Fibroblast of pulmonary artery (primary cell): ENCODE results near the gene PACS2.

Experiments used
- DNase-seq: peaks from one replicate; pipeline ENCODE4 v3.0.0-alpha.2; 2010; ENCODE audit warnings: low read depth
- H3K4me3 ChIP-seq: replicated peaks from 2 replicates; pipeline ENCODE4 v1.5.1; 2011; ENCODE audit warnings: low read depth, mild to moderate bottlenecking, control low read depth, low read length, moderate library complexity
- TF ChIP-seq, protein P1 (sequence below): IDR thresholded peaks from 2 replicates; pipeline ENCODE4 v1.5.1; 2011; ENCODE audit warnings: mild to moderate bottlenecking, control low read depth, low read length, inconsistent platforms; ENCODE audit errors: missing control alignments

Gene PACS2

DNA sequence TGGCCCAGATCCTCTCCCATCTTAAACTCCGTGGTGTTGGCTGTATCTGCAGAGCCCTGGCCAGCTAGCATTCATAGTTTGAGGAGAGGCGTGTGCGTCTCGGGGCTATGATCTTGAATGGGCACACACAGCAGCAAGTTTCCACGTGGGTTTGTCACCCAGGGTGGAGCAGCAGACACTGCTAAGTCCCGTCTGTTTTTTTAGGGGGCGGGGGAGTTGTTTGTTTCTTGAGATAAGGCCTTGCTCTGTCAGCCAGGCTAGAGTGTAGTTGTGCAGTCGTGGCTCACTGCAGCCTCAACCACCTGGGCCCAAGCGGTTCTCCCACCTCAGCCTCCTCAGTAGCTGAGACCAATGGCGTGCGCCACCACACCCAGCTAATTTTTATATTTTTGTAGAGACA, 63.7 kb downstream of the PACS2 start:
- TF ChIP-seq, protein P1, sequence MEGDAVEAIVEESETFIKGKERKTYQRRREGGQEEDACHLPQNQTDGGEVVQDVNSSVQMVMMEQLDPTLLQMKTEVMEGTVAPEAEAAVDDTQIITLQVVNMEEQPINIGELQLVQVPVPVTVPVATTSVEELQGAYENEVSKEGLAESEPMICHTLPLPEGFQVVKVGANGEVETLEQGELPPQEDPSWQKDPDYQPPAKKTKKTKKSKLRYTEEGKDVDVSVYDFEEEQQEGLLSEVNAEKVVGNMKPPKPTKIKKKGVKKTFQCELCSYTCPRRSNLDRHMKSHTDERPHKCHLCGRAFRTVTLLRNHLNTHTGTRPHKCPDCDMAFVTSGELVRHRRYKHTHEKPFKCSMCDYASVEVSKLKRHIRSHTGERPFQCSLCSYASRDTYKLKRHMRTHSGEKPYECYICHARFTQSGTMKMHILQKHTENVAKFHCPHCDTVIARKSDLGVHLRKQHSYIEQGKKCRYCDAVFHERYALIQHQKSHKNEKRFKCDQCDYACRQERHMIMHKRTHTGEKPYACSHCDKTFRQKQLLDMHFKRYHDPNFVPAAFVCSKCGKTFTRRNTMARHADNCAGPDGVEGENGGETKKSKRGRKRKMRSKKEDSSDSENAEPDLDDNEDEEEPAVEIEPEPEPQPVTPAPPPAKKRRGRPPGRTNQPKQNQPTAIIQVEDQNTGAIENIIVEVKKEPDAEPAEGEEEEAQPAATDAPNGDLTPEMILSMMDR, result no peak
- DNase-seq, result no peak
- no peak overlapping the region for H3K4me3 ChIP-seq

DNA sequence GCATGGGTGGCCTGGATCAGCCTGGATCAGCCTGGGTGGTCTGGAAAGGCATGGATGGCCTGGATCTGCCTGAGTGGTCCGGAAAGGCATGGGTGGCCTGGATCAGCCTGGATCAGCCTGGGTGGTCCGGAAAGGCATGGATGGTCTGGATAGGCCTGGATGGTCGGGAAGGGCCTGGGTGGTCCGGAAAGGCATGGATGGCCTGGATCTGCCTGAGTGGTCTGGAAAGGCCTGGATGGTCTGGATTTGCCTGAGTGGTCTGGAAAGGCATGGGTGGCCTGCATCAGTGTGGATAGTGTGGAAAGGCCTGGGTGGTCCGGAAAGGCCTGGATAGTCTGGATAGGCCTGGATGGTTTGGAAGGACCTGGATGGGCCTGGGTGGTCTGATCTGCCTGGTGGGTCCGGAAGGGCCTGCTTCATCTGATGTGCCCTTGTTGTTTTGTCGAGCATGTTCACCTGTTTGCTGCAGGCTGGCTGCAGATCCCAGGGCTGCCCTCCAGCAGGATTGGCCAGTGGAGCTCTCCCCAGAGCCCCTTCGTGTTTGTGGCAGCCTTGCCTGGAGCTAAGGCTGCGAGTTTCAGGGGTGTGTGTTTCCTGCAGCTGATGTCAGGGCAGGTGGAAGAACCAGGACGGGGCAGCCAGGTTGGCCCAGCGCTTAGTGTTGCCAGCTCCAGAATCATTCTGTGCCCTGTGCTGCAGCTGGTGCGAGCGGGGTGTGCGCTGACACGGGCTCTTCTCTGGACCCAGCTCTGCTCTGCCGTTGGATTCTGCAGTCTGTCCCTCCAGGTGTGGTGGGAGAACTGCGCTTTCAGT, 64.5 kb downstream of the PACS2 start:
- no peak for DNase-seq
- H3K4me3 ChIP-seq, result no peak overlapping the region
- TF ChIP-seq, protein P1, result no peak

- no peak for DNase-seq
- TF ChIP-seq, protein P1, result no peak
- H3K4me3 ChIP-seq, result no peak overlapping the region
Observed at GRCh38 chr14:105379946-105380345, 65.4 kb downstream of the PACS2 start.

DNA sequence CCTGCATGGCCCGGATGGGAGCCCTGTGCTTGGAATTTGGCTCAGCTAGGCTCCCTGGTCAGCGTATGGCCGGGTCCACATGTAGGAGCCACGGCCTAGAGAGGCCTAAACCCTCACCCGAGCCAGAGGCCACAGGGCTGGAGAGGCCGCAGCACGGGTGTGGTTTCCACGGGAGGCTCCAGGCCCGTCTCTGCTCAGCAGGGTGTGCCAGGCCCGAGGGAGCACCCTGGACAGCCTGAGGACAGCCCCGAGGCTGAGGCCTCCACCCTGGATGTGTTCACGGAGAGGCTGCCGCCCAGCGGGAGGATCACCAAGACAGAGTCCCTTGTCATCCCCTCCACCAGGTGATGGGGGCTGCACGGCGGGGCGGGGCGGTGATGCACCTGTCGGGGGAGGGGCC, 66.2 kb downstream of the PACS2 start:
- no peak overlapping the region for H3K4me3 ChIP-seq
- TF ChIP-seq, protein P1, result no peak
- DNase-seq, result no peak

GRCh38 chr14:105381446-105382342, 67.1 kb downstream of the PACS2 start:
- no peak for DNase-seq
- H3K4me3 ChIP-seq, result no peak overlapping the region
- TF ChIP-seq, protein P1, result no peak

DNA sequence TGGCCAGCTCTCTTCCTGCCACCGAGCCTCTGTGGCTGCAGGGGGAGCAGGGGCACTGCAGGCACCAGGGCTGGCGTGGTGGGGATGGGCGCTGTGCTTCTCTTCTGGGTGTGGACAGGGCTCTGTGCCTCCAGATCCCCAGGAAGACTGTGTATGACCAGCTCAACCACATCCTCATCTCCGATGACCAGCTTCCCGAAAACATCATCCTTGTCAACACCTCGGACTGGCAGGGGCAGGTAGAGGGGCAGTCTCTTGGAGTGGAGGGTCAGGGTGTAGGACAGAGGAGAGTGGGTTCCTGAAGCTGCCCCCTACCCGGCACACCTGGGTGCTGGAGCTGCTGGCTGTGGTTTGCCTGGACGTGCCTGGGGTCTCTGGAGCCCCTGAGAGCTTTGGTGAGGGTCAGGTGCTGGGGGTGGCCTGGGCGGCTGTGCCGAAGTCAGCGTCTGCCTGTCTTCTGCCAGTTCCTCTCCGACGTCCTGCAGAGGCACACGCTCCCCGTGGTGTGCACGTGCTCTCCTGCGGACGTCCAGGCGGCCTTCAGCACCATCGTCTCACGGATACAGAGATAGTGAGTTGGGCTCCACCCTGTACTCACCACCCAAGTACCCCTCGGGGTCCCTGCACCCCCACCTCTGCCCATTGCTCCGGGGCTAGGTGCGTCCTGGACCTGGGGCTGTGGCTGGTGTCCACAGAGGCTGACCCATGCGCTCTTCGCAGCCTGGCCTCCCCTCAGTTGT, 68.0 kb downstream of the PACS2 start:
- DNase-seq, result no peak
- H3K4me3 ChIP-seq, result no peak overlapping the region
- TF ChIP-seq, protein P1, result no peak
